A549 (cell line): ENCODE results near the gene ANO2. TPM values are rescaled to one million over a fixed set of nuclear protein-coding genes. Genes with fewer than 3 reads are reported as not detected.

Experiments
- ATAC-seq, 2 experiments: fragments of 200-7000 bp in 1 of 2; fragments of >200 bp in 1 of 2; cut with Nextera tagmentation in 1 of 2; cut with Tn5 transposase in 1 of 2; 3 replicates each; pipeline versions ENCODE4 v1.8.0 to v1.9.1; 2018 to 2020; ENCODE audit warnings: mild to moderate bottlenecking in 1 of 2, moderate library complexity in 1 of 2
- CTCF ChIA-PET: fragments of 300-600 bp; sonication (Branson Sonifier 250); formaldehyde crosslinking; extraction: SDS; loops from one replicate; lab custom pipeline; 2021; ENCODE audit warnings: antibody characterized with exemption, inconsistent platforms; lab: Yijun Ruan, JAX
- POLR2A ChIA-PET: fragments of 350-600 bp; formaldehyde crosslinking; extraction: SDS; loops from one replicate; lab custom pipeline; 2021; ENCODE audit warnings: antibody characterized with exemption, inconsistent platforms; lab: Yijun Ruan, JAX
- DNase-seq, 2 experiments: peaks; one replicate each; pipeline versions ENCODE4 v3.0.0 to v3.0.0-alpha.2; 2011 to 2016; ENCODE audit warnings: low read depth in 1 of 2, low spot score in 1 of 2
- FAIRE-seq: peaks from 2 replicates; lab custom pipeline; 2011; peaks lifted over from hg19 to GRCh38; lab: Jason Lieb, UNC
- H3K27ac ChIP-seq, 2 experiments: fragments of >200 bp; sonication (Bioruptor Twin); formaldehyde crosslinking; 3 replicates each; pipeline ENCODE4 v1.5.1; 2016 to 2017
- H3K4me1 ChIP-seq: fragments of >200 bp; sonication (Bioruptor Twin); formaldehyde crosslinking; 3 replicates; pipeline ENCODE4 v1.6.1; 2016
- H3K4me2 ChIP-seq: fragments of >200 bp; sonication (Bioruptor Twin); formaldehyde crosslinking; 3 replicates; pipeline ENCODE4 v1.6.1; 2016
- H3K4me3 ChIP-seq: fragments of >200 bp; sonication (Bioruptor Twin); formaldehyde crosslinking; 3 replicates; pipeline ENCODE4 v1.5.1; 2016
- H3K9me3 ChIP-seq: fragments of >200 bp; sonication (Bioruptor Twin); formaldehyde crosslinking; 3 replicates; pipeline ENCODE4 v1.6.1; 2016
- BHLHE40 ChIP-seq: IDR thresholded peaks from 2 replicates; pipeline ENCODE4 v1.6.1; 2012; ENCODE audit warnings: low read depth, low read length, inconsistent platforms
- CBX2 ChIP-seq: fragments of 200-600 bp; sonication (generic); IDR thresholded peaks from 2 replicates; pipeline ENCODE4 v1.6.1; 2016; ENCODE audit warnings: low read depth, mild to moderate bottlenecking, borderline replicate concordance
- CEBPB ChIP-seq, 2 experiments: fragments of >200 bp in 1 of 2; sonication (Bioruptor Twin) in 1 of 2; formaldehyde crosslinking in 1 of 2; IDR thresholded peaks; 2 replicates each; pipeline ENCODE4 v1.6.1; 2012 to 2016
- EHMT2 ChIP-seq: fragments of 200-600 bp; sonication (generic); IDR thresholded peaks from 2 replicates; pipeline ENCODE4 v1.6.1; 2016; ENCODE audit warnings: antibody characterized with exemption, low read depth, mild to moderate bottlenecking, moderate library complexity
- ESRRA ChIP-seq: fragments of 150-350 bp; IDR thresholded peaks from 2 replicates; pipeline ENCODE4 v1.6.1; 2014; ENCODE audit warnings: mild to moderate bottlenecking, low read length, borderline replicate concordance
- FOSB ChIP-seq: fragments of 250-450 bp; sonication (Bioruptor Pico); IDR thresholded peaks from 2 replicates; pipeline ENCODE4 v1.5.0; 2020; ENCODE audit warnings: mild to moderate bottlenecking, moderate library complexity
- FOXS1 ChIP-seq: fragments of 250-450 bp; sonication (Bioruptor Pico); IDR thresholded peaks from 2 replicates; pipeline ENCODE4 v1.5.0; 2020; ENCODE audit warnings: mild to moderate bottlenecking, moderate library complexity
- GATA3 ChIP-seq: IDR thresholded peaks from 2 replicates; pipeline ENCODE4 v1.6.1; 2012; ENCODE audit warnings: borderline replicate concordance
- HDAC2 ChIP-seq: fragments of 200-600 bp; sonication (generic); IDR thresholded peaks from 2 replicates; pipeline ENCODE4 v1.6.1; 2016
- HEYL ChIP-seq: fragments of 250-450 bp; sonication (Bioruptor Pico); IDR thresholded peaks from 2 replicates; pipeline ENCODE4 v1.8.0; 2021; ENCODE audit warnings: mild to moderate bottlenecking, moderate library complexity
- HOXB5 ChIP-seq: fragments of 250-450 bp; sonication (Bioruptor Pico); IDR thresholded peaks from 2 replicates; pipeline ENCODE4 v1.5.0; 2020; ENCODE audit warnings: mild to moderate bottlenecking, moderate library complexity
- JUNB ChIP-seq: fragments of >200 bp; sonication (Bioruptor Twin); formaldehyde crosslinking; IDR thresholded peaks from 2 replicates; pipeline ENCODE4 v1.6.1; 2016
- MAFK ChIP-seq: fragments of 450-650 bp; IDR thresholded peaks from 2 replicates; pipeline ENCODE4 v1.6.1; 2014; ENCODE audit not compliant: partially characterized antibody
- MYC ChIP-seq: IDR thresholded peaks from 2 replicates; pipeline ENCODE4 v1.6.1; 2012; ENCODE audit warnings: mild to moderate bottlenecking, inconsistent platforms, low read length, improper control_type of control experiment, borderline replicate concordance
- NR3C1 ChIP-seq: fragments of >200 bp; sonication (Bioruptor Twin); formaldehyde crosslinking; IDR thresholded peaks from 3 replicates; pipeline ENCODE4 v1.6.1; 2017
- POLR2AphosphoS2 ChIP-seq: conservative IDR thresholded peaks from 2 replicates; pipeline ENCODE4 v1.6.1; 2012; ENCODE audit warnings: low read length, improper control_type of control experiment, inconsistent platforms
- RARB ChIP-seq: fragments of 250-450 bp; sonication (Bioruptor Pico); IDR thresholded peaks from 2 replicates; pipeline ENCODE4 v1.8.0; 2021; ENCODE audit warnings: mild to moderate bottlenecking, moderate library complexity
- RNF2 ChIP-seq: fragments of 200-600 bp; sonication (generic); IDR thresholded peaks from 2 replicates; pipeline ENCODE4 v1.6.1; 2016; ENCODE audit warnings: low read depth, mild to moderate bottlenecking, antibody characterized with exemption, moderate library complexity, borderline replicate concordance
- SREBF2 ChIP-seq: fragments of 450-650 bp; IDR thresholded peaks from 2 replicates; pipeline ENCODE4 v1.6.1; 2014; ENCODE audit warnings: mild to moderate bottlenecking, moderate library complexity
- TFCP2L1 ChIP-seq: fragments of 250-450 bp; sonication (Bioruptor Pico); IDR thresholded peaks from 2 replicates; pipeline ENCODE4 v1.5.0; 2021; ENCODE audit warnings: mild to moderate bottlenecking
- ZFP36 ChIP-seq: fragments of 450-650 bp; IDR thresholded peaks from 2 replicates; pipeline ENCODE4 v1.6.1; 2014; ENCODE audit warnings: borderline replicate concordance; ENCODE audit not compliant: partially characterized antibody
- WGBS: methylation state at CpG from one replicate; pipeline ENCODE4 v1.1.6; 2017; ENCODE audit errors: missing lambda C conversion rate; 5-methylcytosine and 5-hydroxymethylcytosine counted together
- polyA plus RNA-seq, 4 experiments: library from polyadenylated mRNA; depleted of rRNA in 3 of 4; stranded (reverse); fragments of >200 nt; fragmentation: RNase III in 1 of 4; extraction: RNeasy Plus Mini Kit Qiagen cat#74134 plus additional on column Dnase treatment in 1 of 4; gene quantifications; 2 replicates in 3 of 4; 3 replicates in 1 of 4; pipeline ENCODE4 v1.2.3, GENCODE V29; 2011 to 2017
- TF ChIP-seq, protein P1 (sequence below): fragments of 200-600 bp; sonication (generic); IDR thresholded peaks from 2 replicates; pipeline ENCODE4 v1.6.1; 2016; ENCODE audit warnings: antibody characterized with exemption, mild to moderate bottlenecking, moderate library complexity
- TF ChIP-seq, protein P2 (sequence below): fragments of >200 bp; sonication (Bioruptor Twin); formaldehyde crosslinking; IDR thresholded peaks from 3 replicates; pipeline ENCODE4 v1.5.1; 2016
- TF ChIP-seq, protein P3 (sequence below): fragments of 250-450 bp; sonication (Bioruptor Pico); IDR thresholded peaks from 2 replicates; pipeline ENCODE4 v1.5.0; 2021; ENCODE audit warnings: mild to moderate bottlenecking, moderate library complexity, borderline replicate concordance
- TF ChIP-seq, protein P4 (sequence below): IDR thresholded peaks from 2 replicates; pipeline ENCODE4 v1.6.1; 2012

Gene ANO2
- polyA plus RNA-seq, 2 of the 4 experiments (the other 2 are of a cell fraction) = not detected

DNA sequence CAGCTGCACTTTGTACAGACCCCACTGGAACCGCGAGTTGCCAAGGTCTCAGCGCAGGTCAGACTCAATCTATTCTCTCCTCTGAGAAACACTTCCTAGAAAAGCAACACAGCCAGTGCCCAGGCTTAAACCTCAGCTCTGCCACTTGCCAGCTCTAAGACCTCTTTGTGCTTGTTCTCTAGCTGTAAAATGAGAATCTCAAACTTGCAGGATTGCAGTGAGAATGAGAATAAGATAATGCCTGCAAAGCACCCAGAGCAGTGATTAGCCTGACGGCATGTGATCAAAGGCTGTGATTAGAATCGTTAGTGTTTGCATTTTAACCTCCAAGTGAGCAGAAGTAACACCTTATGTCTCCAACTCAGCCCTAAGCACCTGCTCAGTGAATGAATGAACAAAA, 21.3 kb downstream of the ANO2 start:
- Histone ChIP-seq H3K9me3 (no peaks in the 10 kb centered on the region), H3K4me3 (no peak overlapping the region), H3K27ac (no peak overlapping the region), H3K4me2 (no peak overlapping the region), H3K4me1 (no peaks in the 10 kb centered on the region)
- WGBS = 19% methylated on average over 5 of the region's 5 CpGs
- FAIRE-seq (no peak), DNase-seq (no peak), ATAC-seq (no peak)
- POLR2A ChIA-PET = interaction anchor here (0.5 kb wide), 1 partner anchor 165 kb away, joined by 5 read pairs; no protein-coding TSS in a partner anchor
- CTCF ChIA-PET = no interaction called here
- no peak for TF ChIP-seq HEYL (CRISPR knock-in tag)
- TF ChIP-seq MYC = no peak
- TF ChIP-seq HDAC2 = no peak
- no peak for TF ChIP-seq POLR2AphosphoS2
- no peak for TF ChIP-seq FOSB (CRISPR knock-in tag)
- no peak for TF ChIP-seq HOXB5 (CRISPR knock-in tag)
- TF ChIP-seq CEBPB (IDR thresholded peaks at IDR 0.05) = no peak
- TF ChIP-seq RNF2 = no peak
- TF ChIP-seq NR3C1 = no peak
- TF ChIP-seq FOXS1 (CRISPR knock-in tag) = no peak
- no peak for TF ChIP-seq GATA3
- TF ChIP-seq RARB (CRISPR knock-in tag) = no peak
- TF ChIP-seq, protein P1, sequence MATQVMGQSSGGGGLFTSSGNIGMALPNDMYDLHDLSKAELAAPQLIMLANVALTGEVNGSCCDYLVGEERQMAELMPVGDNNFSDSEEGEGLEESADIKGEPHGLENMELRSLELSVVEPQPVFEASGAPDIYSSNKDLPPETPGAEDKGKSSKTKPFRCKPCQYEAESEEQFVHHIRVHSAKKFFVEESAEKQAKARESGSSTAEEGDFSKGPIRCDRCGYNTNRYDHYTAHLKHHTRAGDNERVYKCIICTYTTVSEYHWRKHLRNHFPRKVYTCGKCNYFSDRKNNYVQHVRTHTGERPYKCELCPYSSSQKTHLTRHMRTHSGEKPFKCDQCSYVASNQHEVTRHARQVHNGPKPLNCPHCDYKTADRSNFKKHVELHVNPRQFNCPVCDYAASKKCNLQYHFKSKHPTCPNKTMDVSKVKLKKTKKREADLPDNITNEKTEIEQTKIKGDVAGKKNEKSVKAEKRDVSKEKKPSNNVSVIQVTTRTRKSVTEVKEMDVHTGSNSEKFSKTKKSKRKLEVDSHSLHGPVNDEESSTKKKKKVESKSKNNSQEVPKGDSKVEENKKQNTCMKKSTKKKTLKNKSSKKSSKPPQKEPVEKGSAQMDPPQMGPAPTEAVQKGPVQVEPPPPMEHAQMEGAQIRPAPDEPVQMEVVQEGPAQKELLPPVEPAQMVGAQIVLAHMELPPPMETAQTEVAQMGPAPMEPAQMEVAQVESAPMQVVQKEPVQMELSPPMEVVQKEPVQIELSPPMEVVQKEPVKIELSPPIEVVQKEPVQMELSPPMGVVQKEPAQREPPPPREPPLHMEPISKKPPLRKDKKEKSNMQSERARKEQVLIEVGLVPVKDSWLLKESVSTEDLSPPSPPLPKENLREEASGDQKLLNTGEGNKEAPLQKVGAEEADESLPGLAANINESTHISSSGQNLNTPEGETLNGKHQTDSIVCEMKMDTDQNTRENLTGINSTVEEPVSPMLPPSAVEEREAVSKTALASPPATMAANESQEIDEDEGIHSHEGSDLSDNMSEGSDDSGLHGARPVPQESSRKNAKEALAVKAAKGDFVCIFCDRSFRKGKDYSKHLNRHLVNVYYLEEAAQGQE = no peak
- no peak for TF ChIP-seq TFCP2L1 (CRISPR knock-in tag)
- no peak for TF ChIP-seq CBX2
- no peak for TF ChIP-seq EHMT2
- no peak for TF ChIP-seq JUNB

DNA sequence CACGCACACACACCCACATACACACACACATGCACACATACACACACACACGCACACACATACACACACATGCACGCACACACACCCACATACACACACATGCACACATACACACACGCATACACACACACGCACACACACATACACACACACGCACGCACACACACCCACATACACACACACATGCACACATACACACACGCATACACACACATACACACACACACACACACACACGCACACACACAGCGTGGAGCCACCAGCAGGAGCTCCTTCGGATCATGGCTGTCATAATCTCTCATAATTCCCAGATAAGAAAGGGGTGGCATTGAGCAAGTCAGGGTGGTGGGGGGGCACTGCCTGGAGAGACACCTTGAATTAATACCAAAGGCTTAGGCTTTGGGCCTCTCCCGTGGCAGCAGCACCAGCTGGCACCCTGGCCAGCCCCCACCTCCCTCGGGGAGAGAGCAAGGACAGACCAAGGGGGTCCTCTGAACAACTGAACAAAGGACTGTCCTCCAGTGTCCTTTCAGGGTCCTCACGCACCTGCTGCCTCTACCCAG, 21.9 kb downstream of the ANO2 start:
- Histone ChIP-seq H3K27ac (no peak overlapping the region), H3K9me3 (no peaks in the 10 kb centered on the region), H3K4me1 (no peaks in the 10 kb centered on the region), H3K4me3 (no peak overlapping the region)
- 44% methylated on average over 14 of the region's 14 CpGs for WGBS
- ChIA-PET CTCF (interaction anchor here (0.6 kb wide), 1 partner anchor 18 kb away, joined by 3 read pairs; no protein-coding TSS in a partner anchor), POLR2A (interaction anchor here (0.5 kb wide), 1 partner anchor 164 kb away, joined by 5 read pairs; no protein-coding TSS in a partner anchor)
- TF ChIP-seq BHLHE40 (no peak), ESRRA (no peak), POLR2AphosphoS2 (no peak)
- TF ChIP-seq, all 56 proteins: peak for 0
- ATAC-seq (no peak), FAIRE-seq (peak; percentile 23), DNase-seq (no peak)
- no peak overlapping the region for H3K4me2 ChIP-seq

DNA sequence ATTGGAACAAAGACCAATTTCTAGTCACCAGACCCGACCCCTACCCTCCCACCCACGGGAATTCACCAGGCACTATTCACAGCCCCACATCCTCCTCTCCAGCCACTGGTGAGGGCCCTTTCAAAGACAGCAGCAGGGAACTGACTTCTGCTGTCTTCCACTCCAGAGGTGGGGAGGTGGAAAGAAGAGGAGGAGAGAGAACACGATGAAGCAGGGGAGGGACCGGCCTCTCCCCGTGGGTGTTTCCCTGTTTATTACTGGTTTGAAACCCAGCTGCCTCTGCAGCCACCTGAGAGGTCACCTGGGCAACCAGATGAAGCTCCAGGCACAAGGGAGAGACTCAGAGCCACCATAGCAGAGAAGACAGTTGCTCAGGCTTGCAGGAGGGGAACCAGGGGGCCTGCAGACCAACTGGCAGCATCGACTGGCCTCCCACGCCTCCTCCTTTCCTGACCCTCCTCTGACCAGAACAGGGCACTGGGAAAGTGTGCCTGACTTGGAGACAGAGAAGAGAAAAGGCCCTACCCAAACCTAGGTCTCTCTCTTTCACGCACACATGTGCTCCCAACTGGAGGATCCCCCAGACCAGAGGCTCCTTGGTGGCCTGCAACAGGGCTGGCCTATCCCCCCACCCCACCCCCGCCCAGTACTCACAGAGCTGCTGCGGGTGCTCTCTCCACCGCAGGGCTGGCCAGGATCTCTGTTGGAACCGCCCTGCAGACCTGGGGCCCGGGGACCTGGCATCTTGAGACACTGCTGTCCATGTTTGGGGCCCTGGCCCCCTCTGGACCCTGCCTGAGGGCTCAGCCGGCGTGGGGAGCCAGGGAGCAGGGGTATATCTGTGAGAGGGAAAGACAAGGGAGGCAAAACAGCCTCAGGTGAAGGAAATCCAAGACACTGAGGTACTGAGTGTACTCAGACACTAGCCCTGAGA, 22.8 kb downstream of the ANO2 start:
- Histone ChIP-seq H3K9me3 (no peaks in the 10 kb centered on the region), H3K4me2 (no peak overlapping the region), H3K4me1 (no peaks in the 10 kb centered on the region), H3K27ac (no peak overlapping the region), H3K4me3 (no peak overlapping the region)
- ATAC-seq (no peak), FAIRE-seq (no peak), DNase-seq (no peak)
- 10% methylated on average over 10 of the region's 15 CpGs for WGBS
- POLR2A ChIA-PET = no interaction called here
- CTCF ChIA-PET = no interaction called here
- TF ChIP-seq MAFK (no peak), POLR2AphosphoS2 (no peak), SREBF2 (no peak), CBX2 (no peak), FOXS1 (CRISPR knock-in tag) (no peak), CEBPB (IDR thresholded peaks at IDR 0.05) (no peak), ESRRA (no peak), ZFP36 (no peak)
- TF ChIP-seq, protein P2, sequence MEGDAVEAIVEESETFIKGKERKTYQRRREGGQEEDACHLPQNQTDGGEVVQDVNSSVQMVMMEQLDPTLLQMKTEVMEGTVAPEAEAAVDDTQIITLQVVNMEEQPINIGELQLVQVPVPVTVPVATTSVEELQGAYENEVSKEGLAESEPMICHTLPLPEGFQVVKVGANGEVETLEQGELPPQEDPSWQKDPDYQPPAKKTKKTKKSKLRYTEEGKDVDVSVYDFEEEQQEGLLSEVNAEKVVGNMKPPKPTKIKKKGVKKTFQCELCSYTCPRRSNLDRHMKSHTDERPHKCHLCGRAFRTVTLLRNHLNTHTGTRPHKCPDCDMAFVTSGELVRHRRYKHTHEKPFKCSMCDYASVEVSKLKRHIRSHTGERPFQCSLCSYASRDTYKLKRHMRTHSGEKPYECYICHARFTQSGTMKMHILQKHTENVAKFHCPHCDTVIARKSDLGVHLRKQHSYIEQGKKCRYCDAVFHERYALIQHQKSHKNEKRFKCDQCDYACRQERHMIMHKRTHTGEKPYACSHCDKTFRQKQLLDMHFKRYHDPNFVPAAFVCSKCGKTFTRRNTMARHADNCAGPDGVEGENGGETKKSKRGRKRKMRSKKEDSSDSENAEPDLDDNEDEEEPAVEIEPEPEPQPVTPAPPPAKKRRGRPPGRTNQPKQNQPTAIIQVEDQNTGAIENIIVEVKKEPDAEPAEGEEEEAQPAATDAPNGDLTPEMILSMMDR = no peak
- TF ChIP-seq, protein P3, sequence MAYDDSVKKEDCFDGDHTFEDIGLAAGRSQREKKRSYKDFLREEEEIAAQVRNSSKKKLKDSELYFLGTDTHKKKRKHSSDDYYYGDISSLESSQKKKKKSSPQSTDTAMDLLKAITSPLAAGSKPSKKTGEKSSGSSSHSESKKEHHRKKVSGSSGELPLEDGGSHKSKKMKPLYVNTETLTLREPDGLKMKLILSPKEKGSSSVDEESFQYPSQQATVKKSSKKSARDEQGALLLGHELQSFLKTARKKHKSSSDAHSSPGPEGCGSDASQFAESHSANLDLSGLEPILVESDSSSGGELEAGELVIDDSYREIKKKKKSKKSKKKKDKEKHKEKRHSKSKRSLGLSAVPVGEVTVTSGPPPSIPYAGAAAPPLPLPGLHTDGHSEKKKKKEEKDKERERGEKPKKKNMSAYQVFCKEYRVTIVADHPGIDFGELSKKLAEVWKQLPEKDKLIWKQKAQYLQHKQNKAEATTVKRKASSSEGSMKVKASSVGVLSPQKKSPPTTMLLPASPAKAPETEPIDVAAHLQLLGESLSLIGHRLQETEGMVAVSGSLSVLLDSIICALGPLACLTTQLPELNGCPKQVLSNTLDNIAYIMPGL (CRISPR knock-in tag) = no peak
- TF ChIP-seq, protein P4, sequence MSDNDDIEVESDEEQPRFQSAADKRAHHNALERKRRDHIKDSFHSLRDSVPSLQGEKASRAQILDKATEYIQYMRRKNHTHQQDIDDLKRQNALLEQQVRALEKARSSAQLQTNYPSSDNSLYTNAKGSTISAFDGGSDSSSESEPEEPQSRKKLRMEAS = no peak
